A549 (cell line): ENCODE data around the gene DTNB.

Experiments
- BHLHE40 ChIP-seq: IDR thresholded peaks from 2 replicates; pipeline ENCODE4 v1.6.1; 2012; ENCODE audit warnings: low read depth, low read length, inconsistent platforms
- CHD4 ChIP-seq: fragments of 200-600 bp; sonication (generic); IDR thresholded peaks from 2 replicates; pipeline ENCODE4 v1.6.1; 2016; ENCODE audit warnings: antibody characterized with exemption, mild to moderate bottlenecking, borderline replicate concordance
- FOSL2 ChIP-seq, 2 experiments: fragments of 450-650 bp in 1 of 2; fragments of >200 bp in 1 of 2; sonication (Bioruptor Twin) in 1 of 2; formaldehyde crosslinking; IDR thresholded peaks; 2 replicates each; pipeline versions ENCODE4 v1.5.0 to v1.6.1; 2016 to 2020; ENCODE audit warnings: mild to moderate bottlenecking in 1 of 2, moderate library complexity in 1 of 2
- JUN ChIP-seq, 2 experiments: fragments of >200 bp; sonication (Bioruptor Twin); formaldehyde crosslinking; IDR thresholded peaks; 2 replicates in 1 of 2; 3 replicates in 1 of 2; pipeline ENCODE4 v1.6.1; 2016 to 2017
- MYC ChIP-seq: IDR thresholded peaks from 2 replicates; pipeline ENCODE4 v1.6.1; 2012; ENCODE audit warnings: mild to moderate bottlenecking, inconsistent platforms, low read length, improper control_type of control experiment, borderline replicate concordance
- PHF8 ChIP-seq: fragments of 200-600 bp; sonication (generic); IDR thresholded peaks from 2 replicates; pipeline ENCODE4 v1.6.1; 2016; ENCODE audit warnings: low read depth, mild to moderate bottlenecking, antibody characterized with exemption, moderate library complexity, borderline replicate concordance
- POLR2A ChIP-seq: IDR thresholded peaks from 2 replicates; pipeline ENCODE4 v1.6.1; 2012; ENCODE audit warnings: mild to moderate bottlenecking, low read length
- RCOR1 ChIP-seq: fragments of 150-350 bp; IDR thresholded peaks from 2 replicates; pipeline ENCODE4 v1.6.1; 2014; ENCODE audit warnings: antibody characterized with exemption, low read length, low read depth
- SMC3 ChIP-seq: fragments of >200 bp; sonication (Bioruptor Twin); formaldehyde crosslinking; IDR thresholded peaks from 3 replicates; pipeline ENCODE4 v1.6.1; 2018; ENCODE audit warnings: inconsistent platforms
- TF ChIP-seq, protein P1 (sequence below): fragments of >200 bp; sonication (Bioruptor Twin); formaldehyde crosslinking; IDR thresholded peaks from 3 replicates; pipeline ENCODE4 v1.5.1; 2016

- TF ChIP-seq, protein P1, sequence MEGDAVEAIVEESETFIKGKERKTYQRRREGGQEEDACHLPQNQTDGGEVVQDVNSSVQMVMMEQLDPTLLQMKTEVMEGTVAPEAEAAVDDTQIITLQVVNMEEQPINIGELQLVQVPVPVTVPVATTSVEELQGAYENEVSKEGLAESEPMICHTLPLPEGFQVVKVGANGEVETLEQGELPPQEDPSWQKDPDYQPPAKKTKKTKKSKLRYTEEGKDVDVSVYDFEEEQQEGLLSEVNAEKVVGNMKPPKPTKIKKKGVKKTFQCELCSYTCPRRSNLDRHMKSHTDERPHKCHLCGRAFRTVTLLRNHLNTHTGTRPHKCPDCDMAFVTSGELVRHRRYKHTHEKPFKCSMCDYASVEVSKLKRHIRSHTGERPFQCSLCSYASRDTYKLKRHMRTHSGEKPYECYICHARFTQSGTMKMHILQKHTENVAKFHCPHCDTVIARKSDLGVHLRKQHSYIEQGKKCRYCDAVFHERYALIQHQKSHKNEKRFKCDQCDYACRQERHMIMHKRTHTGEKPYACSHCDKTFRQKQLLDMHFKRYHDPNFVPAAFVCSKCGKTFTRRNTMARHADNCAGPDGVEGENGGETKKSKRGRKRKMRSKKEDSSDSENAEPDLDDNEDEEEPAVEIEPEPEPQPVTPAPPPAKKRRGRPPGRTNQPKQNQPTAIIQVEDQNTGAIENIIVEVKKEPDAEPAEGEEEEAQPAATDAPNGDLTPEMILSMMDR: no peak
- TF ChIP-seq RCOR1 (no peak), SMC3 (no peak), POLR2A (no peak), MYC (no peak), CHD4 (no peak), PHF8 (no peak), FOSL2 (IDR thresholded peaks at IDR 0.05) (no peak), FOSL2 (CRISPR knock-in tag; IDR thresholded peaks at IDR 0.05) (no peak), JUN (IDR thresholded peaks at IDR 0.05) (no peak), BHLHE40 (no peak)
Observed at GRCh38 chr2:25470806-25471205, 202.6 kb downstream of the DTNB start.
